ENCODE measurements around the gene BCAS1. TPM values are rescaled to one million over a fixed set of nuclear protein-coding genes. Genes with fewer than 3 reads are reported as not detected.

The BCAS1 gene
- total RNA-seq, 1 donor, result under 0.01 TPM

DNA sequence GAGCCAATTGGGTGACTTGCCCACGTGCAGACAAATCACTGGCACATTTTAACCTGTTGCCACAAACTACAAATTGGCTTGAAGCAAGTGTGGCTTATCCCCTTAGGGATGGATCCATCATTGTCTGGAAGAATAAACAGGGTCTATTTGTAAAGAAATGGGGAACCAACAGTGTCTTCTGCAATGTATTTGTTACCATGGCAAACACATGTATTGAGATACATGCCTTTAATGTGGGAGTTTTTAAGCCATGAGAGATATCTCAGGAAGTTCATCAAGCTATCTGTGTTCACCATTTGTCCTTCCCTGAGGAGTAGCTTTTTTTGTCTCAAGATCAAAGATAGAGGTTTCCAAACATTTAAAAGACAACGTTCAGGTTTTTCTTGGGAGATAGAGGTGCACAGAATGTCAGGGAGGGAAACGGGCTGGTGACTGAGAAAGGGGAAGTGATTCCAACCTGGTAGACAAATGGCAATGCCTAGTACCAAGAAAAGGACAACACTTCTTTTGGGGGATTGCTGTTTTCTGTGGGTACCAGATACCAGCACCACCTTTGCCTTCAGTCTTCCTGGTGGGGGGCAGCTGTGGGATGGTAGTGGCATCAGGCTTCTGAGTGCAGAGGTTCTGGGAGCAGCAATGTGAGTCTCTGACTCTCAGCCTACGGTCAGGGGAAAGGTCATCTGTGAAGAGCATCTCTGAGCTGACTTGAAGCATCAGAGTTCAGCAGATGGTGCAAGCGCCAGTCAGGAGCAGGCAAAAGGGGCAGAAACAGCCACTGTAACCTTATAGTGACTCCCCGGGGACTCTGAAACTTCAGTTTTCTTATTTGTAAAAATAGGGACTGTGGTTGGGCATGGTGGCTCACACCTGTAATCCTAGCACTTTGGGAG, 20.1 kb upstream of the BCAS1 start:
- no peak for DNase-seq (ENCODE audit: low read depth)
- TF ChIP-seq, protein P1, sequence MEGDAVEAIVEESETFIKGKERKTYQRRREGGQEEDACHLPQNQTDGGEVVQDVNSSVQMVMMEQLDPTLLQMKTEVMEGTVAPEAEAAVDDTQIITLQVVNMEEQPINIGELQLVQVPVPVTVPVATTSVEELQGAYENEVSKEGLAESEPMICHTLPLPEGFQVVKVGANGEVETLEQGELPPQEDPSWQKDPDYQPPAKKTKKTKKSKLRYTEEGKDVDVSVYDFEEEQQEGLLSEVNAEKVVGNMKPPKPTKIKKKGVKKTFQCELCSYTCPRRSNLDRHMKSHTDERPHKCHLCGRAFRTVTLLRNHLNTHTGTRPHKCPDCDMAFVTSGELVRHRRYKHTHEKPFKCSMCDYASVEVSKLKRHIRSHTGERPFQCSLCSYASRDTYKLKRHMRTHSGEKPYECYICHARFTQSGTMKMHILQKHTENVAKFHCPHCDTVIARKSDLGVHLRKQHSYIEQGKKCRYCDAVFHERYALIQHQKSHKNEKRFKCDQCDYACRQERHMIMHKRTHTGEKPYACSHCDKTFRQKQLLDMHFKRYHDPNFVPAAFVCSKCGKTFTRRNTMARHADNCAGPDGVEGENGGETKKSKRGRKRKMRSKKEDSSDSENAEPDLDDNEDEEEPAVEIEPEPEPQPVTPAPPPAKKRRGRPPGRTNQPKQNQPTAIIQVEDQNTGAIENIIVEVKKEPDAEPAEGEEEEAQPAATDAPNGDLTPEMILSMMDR (IDR thresholded peaks at IDR 0.05; ENCODE audit: insufficient read depth, low read depth, low read length), result no peak
- H3K4me3 ChIP-seq (ENCODE audit: low read depth, low read length), result no peak overlapping the region

- no peak overlapping the region for H3K4me3 ChIP-seq (ENCODE audit: low read depth, low read length)
- TF ChIP-seq, protein P1 (IDR thresholded peaks at IDR 0.05; ENCODE audit: insufficient read depth, low read depth, low read length), result no peak
- DNase-seq (ENCODE audit: low read depth), result no peak
Measured at GRCh38 chr20:54088430-54088829, 18.0 kb upstream of the BCAS1 start.

GRCh38 chr20:54086507-54087039, 16.2 kb upstream of the BCAS1 start:
- DNase-seq (ENCODE audit: low read depth), result peak; percentile 18
- H3K4me3 ChIP-seq (ENCODE audit: low read depth, low read length), result no peak overlapping the region
- TF ChIP-seq, protein P1 (IDR thresholded peaks at IDR 0.05; ENCODE audit: insufficient read depth, low read depth, low read length), result no peak

DNA sequence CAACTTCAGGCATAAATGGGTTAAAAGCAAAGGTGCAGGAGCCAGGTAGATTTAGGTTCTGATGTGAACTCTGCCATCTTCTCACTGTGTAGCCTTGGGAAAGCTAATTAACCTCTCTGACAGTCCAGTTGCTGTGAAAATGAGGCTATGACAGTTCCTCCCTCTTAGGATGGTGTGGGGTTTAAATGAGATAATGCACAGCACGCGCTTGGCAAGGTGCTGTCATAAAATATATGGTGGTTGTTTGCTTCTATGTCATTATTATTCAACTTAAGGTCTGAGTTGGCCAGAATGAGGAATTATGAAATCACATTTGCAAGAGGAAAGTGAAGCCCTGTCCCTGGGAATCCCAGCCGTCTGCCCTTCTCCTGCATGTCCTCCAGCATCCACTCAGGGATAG, 15.5 kb upstream of the BCAS1 start:
- TF ChIP-seq, protein P1 (IDR thresholded peaks at IDR 0.05; ENCODE audit: insufficient read depth, low read depth, low read length), result no peak
- no peak for DNase-seq (ENCODE audit: low read depth)
- no peak overlapping the region for H3K4me3 ChIP-seq (ENCODE audit: low read depth, low read length)

- no peak for DNase-seq (ENCODE audit: low read depth)
- TF ChIP-seq, protein P1 (IDR thresholded peaks at IDR 0.05; ENCODE audit: insufficient read depth, low read depth, low read length), result no peak
- no peak overlapping the region for H3K4me3 ChIP-seq (ENCODE audit: low read depth, low read length)
Measured at GRCh38 chr20:54085425-54085824, 15.0 kb upstream of the BCAS1 start.

DNA sequence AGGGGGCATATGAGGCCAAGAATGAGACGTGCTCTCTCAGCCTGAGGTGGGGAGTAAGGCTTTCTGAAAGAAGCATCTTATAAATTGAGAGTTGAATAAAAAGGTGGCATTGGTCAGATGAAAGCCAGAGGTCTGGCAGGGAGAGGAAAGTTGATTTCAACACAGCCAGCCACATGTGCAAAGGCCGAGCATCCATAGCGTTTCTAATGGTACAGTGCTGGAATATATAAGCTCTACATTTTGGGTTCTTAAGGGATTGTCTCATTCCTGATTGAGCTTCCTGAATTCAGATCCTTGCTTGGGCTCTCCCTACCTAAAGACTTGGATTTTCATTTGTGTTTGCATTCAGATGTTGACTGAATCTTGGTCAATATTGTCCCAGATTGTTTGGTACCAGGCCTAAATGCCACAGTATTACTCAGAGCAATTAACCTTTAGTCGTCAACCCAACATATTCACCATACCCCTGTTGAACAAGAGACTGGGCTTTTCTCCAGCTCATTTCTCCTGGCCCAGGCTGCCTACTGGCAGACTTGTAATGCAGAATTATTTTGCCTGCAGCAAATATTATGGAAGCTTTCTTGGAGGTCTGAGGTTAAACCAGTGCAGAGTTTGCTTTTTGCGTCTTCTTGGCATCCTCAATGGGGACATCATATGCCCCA, 14.5 kb upstream of the BCAS1 start:
- TF ChIP-seq, protein P1 (IDR thresholded peaks at IDR 0.05; ENCODE audit: insufficient read depth, low read depth, low read length), result no peak
- no peak for DNase-seq (ENCODE audit: low read depth)
- H3K4me3 ChIP-seq (ENCODE audit: low read depth, low read length), result no peak overlapping the region
